CD4-positive, alpha-beta T cell treated with Interleukin-2 at 100 ng/mL for 4 hours (primary cell): Measurements from ENCODE around the gene FBXL7.

ENCODE experiments used
- DNase-seq: peaks from one replicate; pipeline ENCODE4 v3.0.0-alpha.2; 2020; ENCODE audit warnings: low spot score

FBXL7 gene

GRCh38 chr5:15499528-15500324, at the start of gene FBXL7:
Gene FBXL7 (plus strand): TSS chr5:15500180.
- DNase-seq, result no peak

GRCh38 chr5:15450473-15450872, 49.5 kb upstream of the FBXL7 start:
- no peak for DNase-seq

- no peak for DNase-seq
Observed at GRCh38 chr5:15450949-15451348, 49.0 kb upstream of the FBXL7 start.

- no peak for DNase-seq
Observed at GRCh38 chr5:15452030-15452429, 48.0 kb upstream of the FBXL7 start.

- no peak for DNase-seq
Observed at GRCh38 chr5:15452781-15453180, 47.2 kb upstream of the FBXL7 start.

- no peak for DNase-seq
Observed at GRCh38 chr5:15459200-15459599, 40.8 kb upstream of the FBXL7 start.

GRCh38 chr5:15463231-15463980, 36.6 kb upstream of the FBXL7 start:
- no peak for DNase-seq

GRCh38 chr5:15472116-15472515, 27.9 kb upstream of the FBXL7 start:
- no peak for DNase-seq

GRCh38 chr5:15474143-15474719, 25.7 kb upstream of the FBXL7 start:
- no peak for DNase-seq

GRCh38 chr5:15475367-15475766, 24.6 kb upstream of the FBXL7 start:
- no peak for DNase-seq

- DNase-seq, result no peak
Observed at GRCh38 chr5:15476977-15477376, 23.0 kb upstream of the FBXL7 start.

- DNase-seq, result no peak
Observed at GRCh38 chr5:15480436-15480835, 19.5 kb upstream of the FBXL7 start.

GRCh38 chr5:15483351-15484097, 16.5 kb upstream of the FBXL7 start:
- no peak for DNase-seq

- no peak for DNase-seq
Observed at GRCh38 chr5:15487228-15487627, 12.8 kb upstream of the FBXL7 start.

GRCh38 chr5:15489571-15490235, 10.3 kb upstream of the FBXL7 start:
- no peak for DNase-seq

- no peak for DNase-seq
Observed at GRCh38 chr5:15492545-15492944, 7.4 kb upstream of the FBXL7 start.

- DNase-seq, result no peak
Observed at GRCh38 chr5:15493501-15493900, 6.5 kb upstream of the FBXL7 start.

- no peak for DNase-seq
Observed at GRCh38 chr5:15495026-15495425, 5.0 kb upstream of the FBXL7 start.

GRCh38 chr5:15496886-15497285, 3.1 kb upstream of the FBXL7 start:
- no peak for DNase-seq

- DNase-seq, result no peak
Observed at GRCh38 chr5:15500325-15501001, 483 bp downstream of the FBXL7 start.

GRCh38 chr5:15501091-15501791, 1.3 kb downstream of the FBXL7 start:
- DNase-seq, result no peak
